Endothelial cell (in vitro differentiated cells): ENCODE data around the gene BMERB1. TPM values are rescaled to one million over a fixed set of nuclear protein-coding genes. Genes with fewer than 3 reads are reported as not detected.

Source experiments
- DNase-seq: peaks from one replicate; pipeline ENCODE4 v3.0.0; 2021; ENCODE audit warnings: low spot score
- H3K27ac Mint-ChIP-seq: one replicate; pipeline ENCODE4 v1.8.0; 2021; ENCODE audit warnings: mixed read lengths, inconsistent platforms; ENCODE audit not compliant: unreplicated experiment
- H3K27me3 Mint-ChIP-seq: one replicate; pipeline ENCODE4 v1.8.0; 2021; ENCODE audit warnings: mild to moderate bottlenecking, moderate library complexity, mixed read lengths, inconsistent platforms; ENCODE audit not compliant: unreplicated experiment
- H3K36me3 Mint-ChIP-seq: one replicate; pipeline ENCODE4 v1.8.0; 2021; ENCODE audit warnings: mild to moderate bottlenecking, low read depth, mixed read lengths, inconsistent platforms; ENCODE audit not compliant: unreplicated experiment
- H3K4me1 Mint-ChIP-seq: one replicate; pipeline ENCODE4 v1.8.0; 2021; ENCODE audit warnings: mild to moderate bottlenecking, mixed read lengths, inconsistent platforms; ENCODE audit not compliant: unreplicated experiment
- H3K4me3 Mint-ChIP-seq: one replicate; pipeline ENCODE4 v1.8.0; 2021; ENCODE audit warnings: mild to moderate bottlenecking, mixed read lengths, inconsistent platforms; ENCODE audit not compliant: unreplicated experiment
- H3K9me3 Mint-ChIP-seq: one replicate; pipeline ENCODE4 v1.8.0; 2021; ENCODE audit warnings: mixed read lengths, inconsistent platforms; ENCODE audit not compliant: unreplicated experiment
- CTCF ChIP-seq: fragments of 200-600 bp; sonication (generic); IDR thresholded peaks from one replicate; pipeline ENCODE4 v1.5.0; 2021; ENCODE audit warnings: antibody characterized with exemption; ENCODE audit not compliant: unreplicated experiment
- total RNA-seq: library from RNA; stranded (reverse); fragmentation: NEBNext Ultra II Directional; extraction: Animal tissue kit (Norgen Biotek cat#: 25700); gene quantifications from one replicate; pipeline ENCODE4 v1.2.1, GENCODE V29; 2021; ENCODE audit not compliant: unreplicated experiment

Gene BMERB1
- total RNA-seq, 1 donor from 2014 or later: 9.9 TPM

GRCh38 chr16:15593235-15593634 is 158.8 kb downstream of the BMERB1 start:
- Mint-ChIP-seq H3K27me3 (peaks cover 2% of the 10 kb centered on the region), H3K27ac (no peak overlapping the region)

GRCh38 chr16:15594711-15595320 is 160.4 kb downstream of the BMERB1 start:
- DNase-seq: no peak
- TF ChIP-seq CTCF: no peak
- no peaks in the 10 kb centered on the region for H3K9me3 Mint-ChIP-seq
- H3K4me3 Mint-ChIP-seq: no peak overlapping the region
- no peak overlapping the region for H3K27ac Mint-ChIP-seq
- H3K27me3 Mint-ChIP-seq: peaks cover 2% of the 10 kb centered on the region
- peaks cover 32% of the 10 kb centered on the region for H3K4me1 Mint-ChIP-seq
- peaks cover 32% of the 10 kb centered on the region for H3K36me3 Mint-ChIP-seq

More at GRCh38 chr16:15593235-15593634, 158.8 kb downstream of the BMERB1 start:
- Mint-ChIP-seq H3K4me1 (peaks cover 32% of the 10 kb centered on the region), H3K36me3 (peaks cover 30% of the 10 kb centered on the region), H3K9me3 (no peaks in the 10 kb centered on the region), H3K4me3 (no peak overlapping the region)
- no peak for TF ChIP-seq CTCF
- no peak for DNase-seq

GRCh38 chr16:15597135-15597534 is 162.7 kb downstream of the BMERB1 start:
- no peaks in the 10 kb centered on the region for H3K27me3 Mint-ChIP-seq
- H3K4me1 Mint-ChIP-seq: peaks cover 21% of the 10 kb centered on the region
- H3K9me3 Mint-ChIP-seq: no peaks in the 10 kb centered on the region
- no peak for DNase-seq
- no peak overlapping the region for H3K4me3 Mint-ChIP-seq
- no peak for TF ChIP-seq CTCF
- H3K36me3 Mint-ChIP-seq: peaks cover 54% of the 10 kb centered on the region
- no peak overlapping the region for H3K27ac Mint-ChIP-seq

GRCh38 chr16:15597822-15598647 is 163.6 kb downstream of the BMERB1 start:
- peaks cover 59% of the 10 kb centered on the region for H3K36me3 Mint-ChIP-seq
- H3K27ac Mint-ChIP-seq: no peak overlapping the region
- no peak for TF ChIP-seq CTCF
- no peak for DNase-seq
- H3K4me3 Mint-ChIP-seq: no peak overlapping the region
- no peaks in the 10 kb centered on the region for H3K27me3 Mint-ChIP-seq
- H3K4me1 Mint-ChIP-seq: peaks cover 21% of the 10 kb centered on the region
- H3K9me3 Mint-ChIP-seq: no peaks in the 10 kb centered on the region

GRCh38 chr16:15598648-15599190 is 164.3 kb downstream of the BMERB1 start:
- H3K9me3 Mint-ChIP-seq: no peaks in the 10 kb centered on the region
- no peak for DNase-seq
- peaks cover 19% of the 10 kb centered on the region for H3K4me1 Mint-ChIP-seq
- TF ChIP-seq CTCF: no peak
- H3K4me3 Mint-ChIP-seq: peak overlapping the region; percentile 80
- no peak overlapping the region for H3K27ac Mint-ChIP-seq
- no peaks in the 10 kb centered on the region for H3K27me3 Mint-ChIP-seq
- H3K36me3 Mint-ChIP-seq: peaks cover 66% of the 10 kb centered on the region
